HG03103 (cell line): Measurements from ENCODE around the gene ASPHD2.
"Not testable (repeated sequence)": the region's sequence is repeated elsewhere in the genome, so short reads cannot be mapped to it uniquely, and the experiment has no call there.

Experiments used
- ATAC-seq: cut with Tn5 transposase; IDR thresholded peaks from one replicate; pipeline ENCODE4 v1.9.1; 2021; ENCODE audit warnings: low read depth; ENCODE audit not compliant: unreplicated experiment

The ASPHD2 gene, protein sequence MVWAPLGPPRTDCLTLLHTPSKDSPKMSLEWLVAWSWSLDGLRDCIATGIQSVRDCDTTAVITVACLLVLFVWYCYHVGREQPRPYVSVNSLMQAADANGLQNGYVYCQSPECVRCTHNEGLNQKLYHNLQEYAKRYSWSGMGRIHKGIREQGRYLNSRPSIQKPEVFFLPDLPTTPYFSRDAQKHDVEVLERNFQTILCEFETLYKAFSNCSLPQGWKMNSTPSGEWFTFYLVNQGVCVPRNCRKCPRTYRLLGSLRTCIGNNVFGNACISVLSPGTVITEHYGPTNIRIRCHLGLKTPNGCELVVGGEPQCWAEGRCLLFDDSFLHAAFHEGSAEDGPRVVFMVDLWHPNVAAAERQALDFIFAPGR

DNA sequence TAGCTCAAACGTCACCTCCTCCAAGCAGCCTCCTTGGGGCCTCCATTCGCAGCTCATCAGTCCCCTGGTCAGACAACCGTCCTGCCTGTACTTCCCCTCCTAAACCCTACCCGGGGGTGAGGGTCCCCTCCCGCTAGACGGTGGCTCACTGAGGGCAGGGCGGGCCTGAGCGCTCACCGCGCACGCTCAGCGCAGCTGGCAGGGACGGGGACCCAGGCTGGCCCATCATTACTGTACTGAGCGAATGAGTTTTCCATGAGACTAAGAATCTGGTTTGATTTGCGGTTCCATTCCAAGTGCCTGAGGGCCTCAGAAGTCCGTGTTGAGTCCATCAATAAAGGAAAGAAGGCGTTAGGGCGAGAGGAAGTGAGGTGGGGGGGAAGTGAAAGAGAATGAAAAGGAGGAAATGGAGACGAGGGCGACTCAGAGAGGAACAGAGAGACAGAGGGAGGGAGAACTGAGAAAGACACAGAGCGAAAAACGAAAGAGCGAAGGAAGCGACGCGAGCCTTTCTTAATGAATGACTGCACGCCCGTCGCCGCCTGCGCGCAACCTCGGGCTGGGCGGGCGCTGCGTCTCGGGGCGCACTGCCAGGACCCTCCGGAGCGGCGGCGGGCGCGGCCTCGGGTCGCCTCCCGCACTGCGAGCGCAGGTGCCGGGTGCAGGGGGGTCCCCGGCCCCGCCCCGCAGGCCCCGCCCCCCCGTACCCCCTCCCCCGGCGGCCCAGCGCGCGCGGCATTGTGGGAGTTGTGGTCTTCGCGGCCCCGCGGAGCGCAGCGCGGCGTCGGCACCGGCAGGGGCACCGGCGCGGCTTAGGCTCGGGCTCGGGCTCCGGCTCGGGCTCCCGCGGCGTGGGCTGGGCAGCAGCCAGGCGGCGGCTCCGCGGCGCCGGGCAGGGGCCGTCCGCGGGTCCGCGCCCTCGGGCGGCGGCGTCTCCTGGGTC lies at the start of gene ASPHD2:
Gene ASPHD2 (plus strand): TSS at position 746 of the 943 bp plus-strand sequence. CDS start 4,356 bp downstream, outside the sequence.
- ATAC-seq, result peak; percentile 57

DNA sequence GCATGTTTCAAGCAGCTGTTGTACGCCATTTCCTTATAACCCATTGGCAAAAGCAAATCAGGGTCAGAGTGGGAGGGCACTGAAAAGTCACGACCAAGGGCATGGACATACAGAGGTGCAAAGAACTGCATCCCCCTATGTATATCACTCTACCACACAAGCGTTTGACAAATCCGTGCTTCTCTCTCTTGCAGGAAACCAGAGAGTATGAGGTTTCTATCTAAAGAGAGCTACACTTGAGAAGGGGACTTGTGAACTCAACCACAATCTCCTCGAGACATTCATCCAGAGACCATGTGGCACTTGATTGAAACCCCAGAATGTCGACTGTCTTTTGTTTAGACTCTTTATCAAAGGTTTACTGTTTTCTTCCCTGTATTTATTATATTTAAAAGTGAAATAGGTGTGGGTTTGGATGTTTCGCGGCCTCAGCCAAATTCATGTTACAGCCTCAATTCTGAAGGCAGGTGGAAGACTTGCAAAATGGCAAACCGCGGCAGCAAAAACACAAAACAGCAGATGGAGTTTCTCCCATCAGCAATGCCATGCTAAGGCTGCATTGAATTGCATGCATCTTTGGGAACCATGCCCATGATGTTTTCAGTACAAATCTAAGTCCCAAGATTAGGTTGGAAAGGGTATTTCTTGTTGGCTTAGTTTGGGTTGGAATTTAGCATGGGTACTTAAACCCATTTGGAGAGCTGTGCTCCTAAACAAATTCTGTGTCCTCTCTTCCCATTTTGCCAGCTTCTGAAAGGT lies 48.8 kb upstream of the ASPHD2 start:
- no peak for ATAC-seq

DNA sequence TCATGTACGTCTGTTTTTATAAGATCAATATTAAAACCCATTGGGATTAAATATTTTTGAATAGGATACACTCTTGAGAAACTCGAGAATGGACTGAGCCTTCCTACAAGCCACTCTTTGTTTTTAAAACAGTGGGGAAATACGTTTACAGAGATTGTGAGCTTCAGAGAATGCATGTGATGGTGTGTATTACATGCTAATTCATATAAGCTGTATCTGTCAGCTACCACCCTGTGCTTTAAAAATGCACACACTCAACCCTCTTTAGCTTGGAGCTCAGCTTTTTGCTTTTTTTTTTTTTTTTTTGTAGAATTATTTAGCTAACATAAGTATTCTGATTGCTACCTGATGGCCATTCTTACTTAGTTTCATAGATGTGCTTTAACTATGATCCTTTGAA lies 46.3 kb upstream of the ASPHD2 start:
- no peak for ATAC-seq

DNA sequence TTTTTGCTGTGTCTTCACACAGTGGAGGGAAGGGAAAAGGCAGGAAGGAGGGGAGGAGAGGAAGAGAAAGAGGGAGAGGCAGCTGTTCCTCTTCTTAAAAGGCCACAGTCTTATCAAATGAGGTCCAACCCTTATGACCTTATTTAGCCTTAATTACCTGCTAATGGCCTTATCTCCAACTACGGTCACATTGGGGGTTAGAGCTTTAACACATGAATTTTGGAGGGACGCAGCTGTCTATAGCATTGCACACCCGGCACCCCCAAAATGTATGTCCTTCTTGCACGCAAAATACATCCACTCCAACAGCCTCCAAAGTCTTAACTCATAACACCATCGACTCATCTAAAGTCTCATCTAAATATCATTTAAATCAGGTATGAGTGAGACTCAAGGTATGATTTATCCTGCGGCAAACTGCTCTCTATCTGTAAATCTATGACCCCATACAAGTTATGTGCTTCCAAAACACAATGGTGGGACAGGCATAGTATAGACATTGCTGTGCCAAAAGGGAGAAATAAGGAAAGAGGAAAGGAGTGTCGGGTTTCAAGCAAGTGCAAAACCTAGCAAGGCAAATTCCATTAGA lies 45.0 kb upstream of the ASPHD2 start:
- ATAC-seq, result no peak

DNA sequence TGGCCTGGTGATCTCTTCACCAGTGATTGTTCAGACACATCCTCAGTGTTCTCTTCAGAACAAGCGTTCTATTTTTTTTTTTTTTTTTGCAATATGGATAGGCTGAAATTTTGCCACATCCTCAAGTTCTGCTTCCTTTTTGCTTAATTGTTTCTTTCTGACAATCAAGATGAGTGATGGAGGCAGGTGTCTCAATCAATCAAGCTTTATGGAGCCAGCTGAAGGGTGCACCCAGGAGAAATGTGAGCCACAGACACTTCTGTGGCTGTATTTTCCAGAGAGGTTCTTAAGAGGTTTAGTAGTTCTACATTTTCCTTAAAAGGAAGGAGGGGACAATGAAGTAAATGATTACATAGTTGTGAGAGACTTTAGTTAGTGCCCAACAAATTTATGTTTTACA lies 43.9 kb upstream of the ASPHD2 start:
- no peak for ATAC-seq

DNA sequence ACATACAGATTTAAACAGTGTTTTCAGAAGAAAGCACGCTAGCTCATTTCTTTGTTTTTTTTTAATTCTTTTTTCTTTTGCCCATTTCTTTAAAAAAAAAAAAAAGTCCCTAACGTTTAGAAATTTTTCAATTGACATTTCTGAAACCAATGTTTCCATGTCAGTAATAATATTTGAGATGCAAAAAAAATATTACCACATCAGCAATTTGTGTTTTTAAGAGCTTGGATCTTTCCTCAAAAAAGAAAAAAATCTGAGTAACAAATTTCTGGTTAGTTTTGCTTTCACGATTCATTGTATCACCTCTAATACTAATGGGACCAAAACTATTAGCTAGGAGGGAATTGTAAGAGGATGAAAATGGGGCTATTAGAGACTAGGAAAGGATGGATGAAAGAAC lies 39.9 kb upstream of the ASPHD2 start:
- no peak for ATAC-seq

DNA sequence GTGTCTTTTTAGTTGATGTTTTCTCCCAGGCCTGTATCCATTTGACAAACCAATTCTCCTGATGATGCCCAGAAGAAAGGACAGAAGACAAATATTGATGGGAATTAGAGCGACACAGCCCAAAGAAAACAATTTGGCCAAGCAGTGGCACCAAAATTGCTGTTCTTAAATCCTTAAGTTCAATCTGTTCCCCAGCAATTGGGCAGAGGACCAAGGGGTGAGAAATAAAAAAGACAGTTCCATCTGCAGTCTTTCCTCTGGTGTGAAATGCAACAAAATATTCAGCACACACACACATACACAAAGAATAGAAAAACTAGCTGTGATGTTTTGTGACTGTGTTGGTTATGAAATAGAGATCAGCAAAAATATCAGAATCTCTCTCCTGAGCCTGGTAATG lies 38.0 kb upstream of the ASPHD2 start:
- ATAC-seq, result no peak

DNA sequence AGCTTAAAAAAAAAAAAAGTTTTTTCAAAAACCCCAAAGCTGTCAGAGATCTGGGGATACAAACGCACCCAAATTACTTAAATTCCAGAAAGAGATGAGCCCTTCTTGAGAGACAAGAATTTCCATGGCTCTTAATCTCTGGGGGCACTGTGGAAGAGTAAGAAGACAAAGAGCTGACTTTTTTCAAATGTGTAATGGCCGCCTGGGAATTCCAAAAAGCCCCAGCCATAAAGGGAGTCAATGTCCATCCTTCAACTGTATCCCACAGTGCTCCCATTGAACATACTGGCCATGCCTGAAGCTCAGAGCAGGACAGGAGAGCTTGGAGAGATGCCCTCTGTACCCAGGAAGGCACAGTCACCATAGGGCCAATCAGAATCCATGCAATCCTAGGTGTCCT lies 37.4 kb upstream of the ASPHD2 start:
- no peak for ATAC-seq

DNA sequence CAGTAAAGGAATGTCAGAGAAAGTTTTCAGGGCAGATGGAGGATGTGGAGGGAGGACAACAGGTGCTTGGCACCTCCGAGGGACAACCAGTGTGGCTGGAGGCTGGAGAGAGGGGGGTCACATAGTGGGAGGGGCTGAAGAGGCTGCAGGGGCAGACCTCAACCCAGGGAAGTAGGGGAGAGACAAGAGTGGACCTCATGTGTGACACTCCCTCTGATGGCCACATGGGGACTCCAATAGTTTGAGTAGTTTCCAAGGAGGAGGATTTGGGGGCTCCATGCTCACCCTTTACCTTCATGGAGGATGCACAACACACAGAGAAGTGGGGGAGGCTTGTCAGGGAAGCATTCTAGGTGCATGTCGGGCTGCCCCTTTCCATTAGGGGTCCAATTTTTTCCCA lies 35.1 kb upstream of the ASPHD2 start:
- no peak for ATAC-seq

DNA sequence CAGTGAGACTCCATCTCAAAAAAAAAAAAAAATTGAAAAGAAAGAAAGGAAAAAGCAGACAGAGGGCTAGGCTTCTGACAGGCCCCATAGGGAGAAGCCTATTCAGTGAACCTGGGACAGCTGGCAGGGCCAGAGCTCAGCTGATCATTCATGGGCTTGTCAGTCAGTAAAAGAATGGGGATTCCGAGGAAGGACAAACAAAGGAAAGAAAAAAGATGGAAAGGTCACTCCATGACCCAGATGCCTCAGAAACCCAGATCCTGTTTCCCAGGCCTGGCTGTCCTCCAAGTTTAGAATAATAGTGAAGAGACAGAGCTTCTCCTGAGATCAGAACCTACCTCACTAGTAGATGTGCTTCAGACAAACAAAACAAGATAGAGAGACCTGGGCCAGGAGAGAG lies 34.3 kb upstream of the ASPHD2 start:
- no peak for ATAC-seq

DNA sequence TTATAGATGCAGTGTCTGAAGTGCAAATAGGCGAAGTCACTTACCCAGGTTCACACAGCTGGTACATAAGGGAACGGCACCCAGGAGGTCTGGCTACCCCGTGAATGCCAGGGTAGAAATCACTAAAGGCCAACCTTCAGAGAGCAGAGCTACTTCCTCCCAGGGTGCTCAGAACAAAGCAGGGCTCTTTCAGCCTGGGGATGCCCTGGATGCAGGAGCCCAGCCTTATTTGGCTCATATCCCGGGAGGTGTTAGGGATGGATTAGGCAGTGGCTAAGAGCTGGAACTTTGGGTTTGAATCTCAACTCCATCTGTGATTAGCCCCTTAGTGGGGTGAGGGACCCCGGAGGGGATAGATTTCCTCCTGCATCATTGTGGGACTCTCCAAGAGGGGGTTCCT lies 33.1 kb upstream of the ASPHD2 start:
- no peak for ATAC-seq

DNA sequence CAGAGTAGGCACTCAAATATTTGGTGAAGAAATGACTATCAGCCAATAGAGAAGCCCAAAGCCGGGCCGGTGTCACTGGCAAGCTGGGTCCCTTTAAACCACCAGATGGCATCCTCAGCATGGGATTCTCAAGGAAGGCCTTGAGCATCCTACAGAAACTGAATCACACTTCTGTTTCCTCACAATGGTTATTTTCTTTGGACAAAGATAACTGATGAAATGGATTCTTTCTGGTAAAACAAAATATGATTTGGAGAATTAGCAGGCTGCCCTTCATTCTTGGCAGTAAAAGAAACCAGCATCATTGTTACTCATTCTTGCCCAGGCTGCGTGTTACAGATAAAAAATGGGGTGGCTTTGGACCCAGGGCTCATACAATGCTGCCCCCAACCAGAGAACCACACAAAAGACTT lies 30.3 kb upstream of the ASPHD2 start:
- ATAC-seq, result no peak

DNA sequence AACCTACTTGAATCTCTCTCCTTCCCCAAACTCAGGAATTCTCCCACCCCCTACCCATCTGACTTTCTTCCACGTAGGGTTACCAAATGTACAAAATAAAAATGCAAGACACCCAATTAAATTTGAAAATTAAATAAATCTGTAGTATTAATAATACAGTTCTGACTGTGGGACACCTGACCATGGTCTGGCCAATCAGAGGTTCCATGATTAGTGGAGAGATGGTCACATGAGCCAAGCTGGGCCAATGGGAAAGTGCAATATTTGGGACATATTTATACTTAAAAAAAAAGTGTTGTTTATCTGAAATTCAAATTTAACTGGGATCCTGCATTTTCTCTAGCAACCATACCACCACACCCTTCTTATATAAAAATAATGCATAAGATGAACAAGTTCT lies 29.8 kb upstream of the ASPHD2 start:
- ATAC-seq, result no peak

DNA sequence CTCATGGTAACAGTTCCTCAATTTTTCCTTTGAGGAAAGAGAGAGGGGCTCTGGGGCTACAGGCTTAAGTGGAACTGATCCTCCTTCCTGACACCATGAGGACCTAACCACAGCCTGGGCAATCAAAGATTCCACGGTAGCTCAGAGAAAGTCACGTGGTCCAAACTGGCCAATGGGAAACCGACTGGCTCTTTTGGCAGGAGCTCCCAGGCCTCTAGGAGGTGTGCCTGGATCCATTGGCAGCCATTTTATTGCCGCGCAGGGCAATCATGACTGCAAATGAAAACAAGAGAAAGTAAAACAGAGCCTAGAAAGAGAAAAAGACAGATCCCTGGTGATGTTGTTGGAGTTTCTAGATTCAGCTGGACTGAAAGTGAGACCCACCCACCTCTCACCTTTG lies 27.3 kb upstream of the ASPHD2 start:
- no peak for ATAC-seq

DNA sequence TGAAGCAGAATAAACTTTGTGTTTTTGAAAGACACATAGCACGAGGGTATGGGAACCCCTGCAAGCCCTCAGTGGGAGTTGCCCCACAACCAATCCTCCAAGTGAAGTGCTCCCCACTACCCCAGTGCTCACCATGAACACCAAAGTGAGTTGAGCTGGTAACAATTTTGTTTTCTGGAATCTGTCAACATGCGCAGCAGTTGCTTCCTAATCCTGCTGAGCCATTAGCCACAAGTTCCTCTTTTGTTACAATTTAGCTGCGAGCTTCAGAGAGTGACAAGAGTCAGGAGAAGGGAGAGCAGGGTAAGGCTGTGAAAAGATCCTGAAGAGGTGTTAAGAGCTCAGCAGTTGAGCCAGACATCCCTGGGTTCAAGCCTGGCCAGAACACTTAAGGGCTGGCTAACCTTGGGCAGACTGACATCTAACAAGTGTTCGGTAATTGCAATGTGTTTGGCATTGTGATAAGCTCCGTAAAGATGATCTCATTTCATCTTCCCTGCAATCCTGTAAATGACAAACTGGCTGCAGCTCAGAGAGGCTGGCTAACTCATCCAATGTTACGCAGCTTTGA lies 24.1 kb upstream of the ASPHD2 start:
- ATAC-seq, result no peak

DNA sequence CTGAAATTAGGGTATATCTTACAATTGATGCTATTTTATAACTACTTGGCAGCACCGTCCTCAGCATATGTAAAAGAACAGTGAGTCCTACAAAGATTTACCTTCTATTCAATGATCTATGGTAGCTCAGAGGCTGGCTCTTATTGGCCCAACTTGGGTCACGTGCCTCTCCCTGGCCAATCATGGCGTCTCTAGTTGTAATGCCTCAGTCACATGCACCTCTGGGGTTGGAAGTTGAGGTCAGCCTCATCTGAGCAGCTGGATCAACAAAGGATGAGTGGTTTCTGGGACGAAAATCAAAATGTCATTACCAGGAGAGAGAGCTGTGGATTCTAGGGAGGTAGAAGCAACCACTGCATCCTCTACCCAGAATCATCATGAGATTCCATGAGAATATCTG lies 22.9 kb upstream of the ASPHD2 start:
- no peak for ATAC-seq

DNA sequence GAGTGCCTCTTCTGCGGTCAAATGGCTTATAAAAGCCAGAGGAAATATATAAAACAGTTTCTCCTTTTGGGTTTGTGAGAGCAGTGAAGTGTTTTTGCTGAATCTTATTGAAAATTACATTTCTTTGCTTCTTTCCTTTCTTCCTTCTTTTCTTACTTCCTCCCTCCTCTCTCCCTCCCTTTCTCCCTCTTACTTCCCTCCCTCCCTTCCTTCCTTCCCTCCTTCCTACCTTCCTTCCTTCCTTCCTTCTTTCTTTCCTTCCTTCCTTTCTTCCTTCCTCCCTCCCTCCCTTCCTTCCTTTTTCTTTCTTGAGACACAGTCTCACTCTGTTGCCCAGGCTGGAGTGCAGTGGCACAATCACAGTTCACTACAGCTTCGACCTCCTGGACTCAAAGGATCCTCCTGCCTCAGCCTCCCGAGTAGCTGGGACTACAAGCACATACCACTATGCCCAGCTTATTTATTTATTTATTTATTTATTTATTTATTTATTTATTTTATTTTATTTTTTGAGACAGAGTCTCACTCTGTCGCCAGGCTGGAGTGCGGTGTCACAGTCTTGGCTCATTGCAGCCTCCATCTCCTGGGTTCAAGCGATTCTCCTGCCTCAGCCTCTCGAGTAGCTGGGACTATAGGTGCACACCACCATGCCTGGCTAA lies 20.4 kb upstream of the ASPHD2 start:
- ATAC-seq, result not testable (repeated sequence)

DNA sequence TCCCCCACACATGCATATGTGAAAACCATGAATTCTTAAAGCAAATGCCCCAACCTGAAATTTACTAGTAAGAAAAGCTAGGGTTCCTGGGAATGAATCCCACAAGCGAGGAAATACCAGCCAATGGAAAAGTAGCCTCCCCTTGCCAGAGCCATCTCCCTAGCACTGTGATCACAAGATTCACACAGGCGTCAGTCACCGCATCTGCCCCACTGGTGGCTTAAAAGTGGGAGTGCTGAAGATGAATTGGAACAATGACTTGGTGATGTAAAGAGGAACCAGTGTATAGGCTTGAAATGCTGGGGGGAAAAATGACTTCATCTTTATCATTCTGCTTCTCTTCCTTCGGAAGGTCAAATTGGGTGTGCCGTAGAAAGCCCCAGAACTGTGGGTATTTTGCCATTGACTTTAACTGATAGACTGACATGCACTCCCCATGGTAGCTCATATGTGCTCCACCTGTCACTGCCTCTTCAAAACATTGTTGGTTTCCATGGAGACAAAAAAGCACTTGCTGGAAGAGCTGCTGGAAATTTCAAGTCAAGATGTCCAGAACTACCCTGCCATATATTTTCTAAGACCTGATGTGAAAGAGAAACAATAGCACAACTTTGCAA lies 19.2 kb upstream of the ASPHD2 start:
- no peak for ATAC-seq

DNA sequence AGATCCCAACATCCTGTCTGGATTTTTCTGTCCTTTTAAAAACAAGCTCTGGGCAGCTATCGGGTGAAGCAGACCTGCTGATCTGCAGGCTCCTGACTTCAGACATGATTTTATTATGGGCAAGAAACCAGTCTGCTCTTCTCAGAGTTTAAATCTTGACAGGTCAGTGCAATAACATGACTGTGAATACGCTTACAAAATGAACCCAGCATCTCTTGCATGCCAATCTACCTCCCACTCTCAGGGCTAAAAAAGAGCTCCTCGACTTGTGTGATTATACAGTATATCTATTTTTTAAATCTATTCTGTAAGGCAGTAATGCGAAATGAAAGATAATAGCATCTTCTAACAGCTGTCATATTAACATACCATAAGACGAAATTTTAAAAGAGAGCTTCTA lies 18.7 kb upstream of the ASPHD2 start:
- ATAC-seq, result no peak
